K562 (cell line): ENCODE results near the gene MAMDC4. TPM values are rescaled to one million over a fixed set of nuclear protein-coding genes. Genes with fewer than 3 reads are reported as not detected.

Source experiments
- BACH1 ChIP-seq: fragments of 200-800 bp; sonication (Bioruptor generic); IDR thresholded peaks from 2 replicates; pipeline ENCODE4 v1.6.1; 2016; ENCODE audit warnings: missing genetic modification characterization, missing compliant biosample characterization
- RBFOX2 ChIP-seq: fragments of 200-400 bp; formaldehyde crosslinking; IDR thresholded peaks from 2 replicates; pipeline ENCODE4 v1.6.1; 2017; ENCODE audit warnings: low read depth, mild to moderate bottlenecking, low read length, moderate library complexity
- ZNF184 ChIP-seq: sonication (generic); formaldehyde crosslinking; IDR thresholded peaks from 2 replicates; pipeline ENCODE4 v1.5.0; 2020; ENCODE audit warnings: missing genetic modification reagents
- ZNF253 ChIP-seq: fragments of 250-450 bp; sonication (Bioruptor Pico); conservative IDR thresholded peaks from 2 replicates; pipeline ENCODE4 v1.6.1; 2021; ENCODE audit warnings: mild to moderate bottlenecking
- polyA plus RNA-seq, 8 experiments: library from polyadenylated mRNA; depleted of rRNA in 4 of 8; stranded (reverse) in 5 of 8; unstranded in 3 of 8; fragments of >200 nt; fragmentation: Nextera tagmentation in 2 of 8; fragmentation: Illumina TruSeq in 1 of 8; extraction: Ambion mirVana in 2 of 8; extraction: Trizol in 1 of 8; gene quantifications; 2 replicates each; pipeline versions ENCODE4 v1.2.1 to v1.2.3, GENCODE V29; 2011 to 2014; ENCODE audit warnings: inconsistent platforms in 1 of 8, missing spikeins in 1 of 8
- total RNA-seq, 7 experiments: library from RNA; depleted of rRNA in 6 of 7; stranded (reverse); fragments of >200 nt in 6 of 7; fragmentation: Illumina TruSeq in 2 of 7; extraction: Trizol in 2 of 7; gene quantifications; 2 replicates each; pipeline versions ENCODE4 v1.2.1 to v1.2.3, GENCODE V29; 2011 to 2021; ENCODE audit warnings: low replicate concordance in 1 of 7
- TF ChIP-seq, protein P1 (sequence below), 2 experiments: fragments of 450-650 bp; IDR thresholded peaks; 2 replicates each; pipeline ENCODE4 v1.6.1; 2016; ENCODE audit warnings: mild to moderate bottlenecking in 2 of 2, borderline replicate concordance in 1 of 2, low read depth in 1 of 2, moderate library complexity in 1 of 2
- TF ChIP-seq, protein P2 (sequence below), 2 experiments: fragments of 450-650 bp; conservative IDR thresholded peaks; 2 replicates each; pipeline ENCODE4 v1.6.1; 2017; ENCODE audit warnings: mild to moderate bottlenecking in 2 of 2, moderate library complexity in 2 of 2

MAMDC4 gene
- total and polyA plus RNA-seq, 9 of the 15 experiments (the other 6 are each of a cell fraction or from before 2014, with no cell fraction given) = 0.03 to 10.8 (median 1.5) TPM

DNA sequence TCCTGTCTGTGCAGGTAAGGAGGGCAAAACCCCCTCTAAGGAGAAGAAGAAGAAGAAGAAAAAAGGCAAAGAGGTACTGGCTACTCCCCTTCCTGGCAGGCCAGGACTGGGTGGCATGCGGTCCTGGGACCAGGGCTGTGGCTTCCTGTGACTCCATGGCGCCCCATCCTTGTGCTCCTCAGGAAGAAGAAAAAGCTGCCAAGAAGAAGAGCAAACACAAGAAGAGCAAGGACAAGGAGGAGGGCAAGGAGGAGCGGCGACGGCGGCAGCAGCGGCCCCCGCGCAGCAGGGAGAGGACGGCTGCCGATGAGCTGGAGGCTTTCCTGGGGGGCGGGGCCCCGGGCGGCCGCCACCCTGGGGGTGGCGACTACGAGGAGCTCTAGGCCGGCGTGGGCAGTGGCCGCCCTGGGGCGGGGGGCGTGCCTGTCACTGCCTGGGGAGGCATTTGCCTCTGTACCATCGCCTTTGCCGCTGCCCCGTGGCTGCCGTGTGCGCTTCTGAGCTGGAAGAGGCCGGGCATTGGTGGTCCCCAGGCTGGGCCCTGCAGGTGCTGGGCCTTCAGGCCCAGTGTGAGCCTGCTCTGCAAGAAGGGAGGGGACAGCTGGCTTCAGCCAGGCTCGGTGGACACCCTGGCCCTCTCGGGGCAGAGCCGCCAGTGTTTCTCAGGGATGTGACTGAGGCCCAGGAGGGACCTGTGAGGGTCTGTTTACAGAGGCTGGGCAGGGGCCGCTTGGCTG, 11.8 kb upstream of the MAMDC4 start (continued):
- peak; percentile 55 for TF ChIP-seq RBFOX2
- TF ChIP-seq ZNF184 = no peak
- TF ChIP-seq BACH1 (tag) = no peak
- TF ChIP-seq, protein P1, sequence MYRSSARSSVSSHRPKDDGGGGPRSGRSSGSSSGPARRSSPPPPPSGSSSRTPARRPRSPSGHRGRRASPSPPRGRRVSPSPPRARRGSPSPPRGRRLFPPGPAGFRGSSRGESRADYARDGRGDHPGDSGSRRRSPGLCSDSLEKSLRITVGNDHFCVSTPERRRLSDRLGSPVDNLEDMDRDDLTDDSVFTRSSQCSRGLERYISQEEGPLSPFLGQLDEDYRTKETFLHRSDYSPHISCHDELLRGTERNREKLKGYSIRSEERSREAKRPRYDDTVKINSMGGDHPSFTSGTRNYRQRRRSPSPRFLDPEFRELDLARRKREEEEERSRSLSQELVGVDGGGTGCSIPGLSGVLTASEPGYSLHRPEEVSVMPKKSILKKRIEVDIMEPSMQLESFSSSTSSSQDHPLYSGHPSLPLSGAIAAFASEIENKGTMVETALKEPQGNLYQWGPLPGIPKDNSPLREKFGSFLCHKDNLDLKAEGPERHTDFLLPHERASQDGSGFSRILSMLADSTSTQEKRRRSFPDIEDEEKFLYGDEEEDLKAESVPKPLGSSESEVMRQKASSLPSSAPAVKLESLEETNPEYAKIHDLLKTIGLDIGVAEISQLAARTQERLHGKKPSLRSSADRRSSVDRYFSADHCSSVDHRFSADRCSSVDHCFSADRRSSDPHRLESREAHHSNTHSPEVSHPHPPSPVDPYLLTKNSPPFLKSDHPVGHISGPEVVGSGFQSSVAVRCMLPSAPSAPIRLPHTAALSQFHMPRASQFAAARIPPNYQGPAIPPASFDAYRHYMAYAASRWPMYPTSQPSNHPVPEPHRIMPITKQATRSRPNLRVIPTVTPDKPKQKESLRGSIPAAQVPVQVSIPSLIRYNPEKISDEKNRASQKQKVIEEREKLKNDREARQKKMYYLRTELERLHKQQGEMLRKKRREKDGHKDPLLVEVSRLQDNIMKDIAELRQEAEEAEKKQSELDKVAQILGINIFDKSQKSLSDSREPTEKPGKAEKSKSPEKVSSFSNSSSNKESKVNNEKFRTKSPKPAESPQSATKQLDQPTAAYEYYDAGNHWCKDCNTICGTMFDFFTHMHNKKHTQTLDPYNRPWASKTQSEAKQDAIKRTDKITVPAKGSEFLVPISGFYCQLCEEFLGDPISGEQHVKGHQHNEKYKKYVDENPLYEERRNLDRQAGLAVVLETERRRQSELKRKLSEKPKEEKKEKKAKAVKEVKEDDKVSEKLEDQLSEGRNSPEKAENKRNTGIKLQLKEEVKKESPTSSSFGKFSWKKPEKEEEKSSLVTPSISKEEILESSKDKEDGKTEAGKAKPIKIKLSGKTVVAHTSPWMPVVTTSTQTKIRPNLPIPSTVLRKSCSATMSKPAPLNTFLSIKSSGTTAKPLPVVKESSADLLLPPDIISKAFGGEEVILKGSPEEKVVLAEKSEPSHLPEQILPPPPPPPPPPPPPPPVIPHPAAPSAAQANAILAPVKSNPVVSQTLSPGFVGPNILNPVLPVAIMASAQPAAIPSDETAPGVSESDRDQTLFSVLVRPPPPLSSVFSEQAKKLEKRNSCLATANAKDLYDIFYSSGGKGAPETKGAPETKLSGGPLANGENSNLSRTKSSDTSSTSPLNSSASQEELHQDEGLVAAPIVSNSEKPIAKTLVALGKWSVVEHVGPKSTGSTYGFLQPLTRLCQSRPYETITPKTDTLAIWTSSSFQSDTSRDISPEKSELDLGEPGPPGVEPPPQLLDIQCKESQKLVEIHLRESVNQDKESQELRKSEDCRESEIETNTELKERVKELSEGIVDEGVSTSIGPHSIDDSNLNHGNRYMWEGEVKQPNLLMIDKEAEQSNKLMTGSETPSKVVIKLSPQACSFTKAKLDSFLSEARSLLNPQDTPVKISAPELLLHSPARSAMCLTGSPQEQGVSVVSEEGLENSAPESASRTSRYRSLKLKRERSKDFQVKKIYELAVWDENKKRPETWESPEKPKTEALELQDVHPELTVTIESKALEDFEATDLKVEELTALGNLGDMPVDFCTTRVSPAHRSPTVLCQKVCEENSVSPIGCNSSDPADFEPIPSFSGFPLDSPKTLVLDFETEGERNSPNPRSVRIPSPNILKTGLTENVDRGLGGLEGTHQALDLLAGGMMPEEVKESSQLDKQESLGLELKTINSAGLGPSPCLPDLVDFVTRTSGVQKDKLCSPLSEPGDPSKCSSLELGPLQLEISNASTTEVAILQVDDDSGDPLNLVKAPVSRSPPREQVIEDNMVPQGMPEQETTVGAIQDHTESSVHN (IDR thresholded peaks at IDR 0.05; ENCODE audit: borderline replicate concordance in 1 of 2, low read depth in 1 of 2) = no peak
- TF ChIP-seq, protein P2, sequence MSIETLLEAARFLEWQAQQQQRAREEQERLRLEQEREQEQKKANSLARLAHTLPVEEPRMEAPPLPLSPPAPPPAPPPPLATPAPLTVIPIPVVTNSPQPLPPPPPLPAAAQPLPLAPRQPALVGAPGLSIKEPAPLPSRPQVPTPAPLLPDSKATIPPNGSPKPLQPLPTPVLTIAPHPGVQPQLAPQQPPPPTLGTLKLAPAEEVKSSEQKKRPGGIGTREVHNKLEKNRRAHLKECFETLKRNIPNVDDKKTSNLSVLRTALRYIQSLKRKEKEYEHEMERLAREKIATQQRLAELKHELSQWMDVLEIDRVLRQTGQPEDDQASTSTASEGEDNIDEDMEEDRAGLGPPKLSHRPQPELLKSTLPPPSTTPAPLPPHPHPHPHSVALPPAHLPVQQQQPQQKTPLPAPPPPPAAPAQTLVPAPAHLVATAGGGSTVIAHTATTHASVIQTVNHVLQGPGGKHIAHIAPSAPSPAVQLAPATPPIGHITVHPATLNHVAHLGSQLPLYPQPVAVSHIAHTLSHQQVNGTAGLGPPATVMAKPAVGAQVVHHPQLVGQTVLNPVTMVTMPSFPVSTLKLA (conservative IDR thresholded peaks at IDR 0.05) = 0 out of 4 replicates have a peak, but pooled peaks of 1 of the 2 experiments have one; percentile 37
- no peak for TF ChIP-seq ZNF253
